T-cell (primary cell): Measurements from ENCODE around the gene SPOCK1. TPM values are rescaled to one million over a fixed set of nuclear protein-coding genes. Genes with fewer than 3 reads are reported as not detected.

ENCODE experiments used
- ATAC-seq, 4 experiments: fragments of 200-7000 bp in 3 of 4; fragments of 150-1000 bp in 1 of 4; cut with Tn5 transposase; replicated peaks in 1 of 4; 1 replicate in 3 of 4; 2 replicates in 1 of 4; pipeline ENCODE4 v1.10.0; 2021; ENCODE audit warnings: moderate library complexity in 3 of 4, mild to moderate bottlenecking in 2 of 4, moderate number of reproducible peaks in 1 of 4
- CTCF ChIA-PET, 2 donors: fragments of 300-600 bp; sonication (Branson Sonifier 250); formaldehyde crosslinking; loops; one replicate each; lab custom pipeline; 2022; ENCODE audit warnings: antibody characterized with exemption in 2 of 2; lab: Charles Lee
- POLR2A ChIA-PET, 2 donors: fragments of 300-600 bp; sonication (Branson Sonifier 250); formaldehyde crosslinking; loops; one replicate each; lab custom pipeline; 2022; ENCODE audit warnings: antibody characterized with exemption in 2 of 2; lab: Charles Lee
- DNase-seq, 35 experiments: peaks; one replicate each; pipeline versions ENCODE4 v3.0.0 to v3.0.0-alpha.2; 2013 to 2023
- H3K27ac ChIP-seq: one replicate; pipeline ENCODE4 v1.5.1; 2013; ENCODE audit warnings: low read length
- H3K27me3 ChIP-seq, 2 experiments: replicated peaks in 1 of 2; 1 replicate in 1 of 2; 2 replicates in 1 of 2; pipeline versions ENCODE4 v1.6.1 to v1.7.0; 2013; ENCODE audit warnings: low read length in 1 of 2, mixed read lengths in 1 of 2; ENCODE audit not compliant: control insufficient read depth in 2 of 2, insufficient read depth in 2 of 2; ENCODE audit errors: extremely low read depth in 1 of 2
- H3K36me3 ChIP-seq, 2 donors: 1 replicate in 1 of 2; 2 replicates in 1 of 2; pipeline versions ENCODE4 v1.6.1 to v1.7.0; 2013; ENCODE audit warnings: low read length in 1 of 2; ENCODE audit not compliant: control insufficient read depth in 2 of 2, insufficient read depth in 1 of 2; ENCODE audit errors: extremely low read depth in 1 of 2
- H3K4me1 ChIP-seq, 2 experiments: 1 replicate in 1 of 2; 2 replicates in 1 of 2; pipeline versions ENCODE4 v1.6.1 to v1.7.0; 2013; ENCODE audit warnings: low read length in 2 of 2, mixed read lengths in 1 of 2; ENCODE audit not compliant: insufficient read depth in 2 of 2, control insufficient read depth in 1 of 2; ENCODE audit errors: extremely low read depth in 1 of 2
- H3K4me3 ChIP-seq, 2 donors: 1 replicate in 1 of 2; 2 replicates in 1 of 2; pipeline versions ENCODE4 v1.5.1 to v1.7.0; 2013; ENCODE audit warnings: mild to moderate bottlenecking in 2 of 2, low read length in 1 of 2, moderate library complexity in 1 of 2; ENCODE audit not compliant: control insufficient read depth in 1 of 2; ENCODE audit errors: extremely low read depth in 1 of 2
- H3K9me3 ChIP-seq: 2 replicates; pipeline ENCODE4 v1.7.0; 2013
- H3K27ac Mint-ChIP-seq, 2 donors: one replicate each; pipeline ENCODE4 v1.8.0; 2020 to 2021; ENCODE audit warnings: mild to moderate bottlenecking in 2 of 2, mixed read lengths in 2 of 2
- H3K27me3 Mint-ChIP-seq, 2 donors: one replicate each; pipeline ENCODE4 v1.8.0; 2021 to 2022; ENCODE audit warnings: mixed read lengths in 2 of 2
- H3K36me3 Mint-ChIP-seq: one replicate; pipeline ENCODE4 v1.8.0; 2021; ENCODE audit warnings: mixed read lengths
- H3K4me1 Mint-ChIP-seq, 3 donors: one replicate each; pipeline ENCODE4 v1.8.0; 2020 to 2022; ENCODE audit warnings: mixed read lengths in 3 of 3, mild to moderate bottlenecking in 1 of 3
- H3K4me3 Mint-ChIP-seq, 3 donors: one replicate each; pipeline ENCODE4 v1.8.0; 2020 to 2022; ENCODE audit warnings: mild to moderate bottlenecking in 3 of 3, mixed read lengths in 3 of 3, moderate library complexity in 3 of 3
- H3K9me3 Mint-ChIP-seq, 3 donors: one replicate each; pipeline ENCODE4 v1.8.0; 2020 to 2022; ENCODE audit warnings: mixed read lengths in 3 of 3
- WGBS: methylation state at CpG from one replicate; pipeline ENCODE4 v1.1.5; 2013; ENCODE audit warnings: missing lambda C conversion rate; ENCODE audit not compliant: insufficient coverage; 5-methylcytosine and 5-hydroxymethylcytosine counted together
- total RNA-seq, 35 experiments: library from RNA in 6 of 35; stranded (reverse) in 6 of 35; fragments of 120-200 nt in 1 of 35; gene quantifications; one replicate each; pipeline versions ENCODE4 v1.2.1 to v1.2.4 and lab custom pipeline; 2013 to 2026

Gene SPOCK1
- total RNA-seq, 5 donors from 2014 or later (not counting 1 experiment from before 2014, with no cell fraction given), result 0.57 TPM; not detected in 4

DNA sequence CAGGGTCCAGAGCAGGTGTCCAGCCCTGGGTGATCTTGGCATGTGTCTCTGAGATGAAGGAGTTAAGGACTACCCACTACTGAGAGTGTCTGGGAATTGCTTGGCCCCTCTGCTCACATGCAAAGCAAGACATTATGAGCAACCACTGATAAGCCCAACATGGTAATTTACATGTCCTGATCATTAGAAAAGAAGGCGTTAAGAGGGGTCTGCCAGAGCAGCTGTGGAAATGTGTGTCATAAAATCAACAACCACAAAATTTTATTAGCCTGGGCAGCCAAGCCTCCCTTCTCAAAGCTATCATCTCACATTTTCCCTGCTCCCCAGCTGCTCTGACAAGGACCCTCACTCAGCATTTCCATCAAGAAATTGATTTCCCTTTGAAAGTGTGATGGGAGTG lies 351.0 kb downstream of the SPOCK1 start:
- Mint-ChIP-seq H3K27me3 (peaks cover 7 to 10% of the 10 kb centered on the region in 2 donors), H3K4me1 (no peaks in the 10 kb centered on the region), H3K27ac (no peak overlapping the region), H3K36me3 (no peaks in the 10 kb centered on the region), H3K9me3 (peaks cover 0 to 4% (median 0%) of the 10 kb centered on the region in 3 donors), H3K4me3 (no peak overlapping the region)
- WGBS, result no CpG with 5 or more reads among the region's 1 CpG
- no peaks in the 10 kb centered on the region for H3K4me1 ChIP-seq
- no peak overlapping the region for H3K4me3 ChIP-seq
- H3K27me3 ChIP-seq, result peaks cover 0 to 2% of the 10 kb centered on the region in 2 experiments
- no peaks in the 10 kb centered on the region for H3K36me3 ChIP-seq
- ATAC-seq (no peak), DNase-seq (no peak)
- no peak overlapping the region for H3K27ac ChIP-seq
- no peaks in the 10 kb centered on the region for H3K9me3 ChIP-seq
- CTCF ChIA-PET, result interaction anchor here in 1 of 2 donors (0.6 kb wide), 1 partner anchor 375 kb away, joined by 3 read pairs; no protein-coding TSS in a partner anchor
- POLR2A ChIA-PET, result no interaction called here

DNA sequence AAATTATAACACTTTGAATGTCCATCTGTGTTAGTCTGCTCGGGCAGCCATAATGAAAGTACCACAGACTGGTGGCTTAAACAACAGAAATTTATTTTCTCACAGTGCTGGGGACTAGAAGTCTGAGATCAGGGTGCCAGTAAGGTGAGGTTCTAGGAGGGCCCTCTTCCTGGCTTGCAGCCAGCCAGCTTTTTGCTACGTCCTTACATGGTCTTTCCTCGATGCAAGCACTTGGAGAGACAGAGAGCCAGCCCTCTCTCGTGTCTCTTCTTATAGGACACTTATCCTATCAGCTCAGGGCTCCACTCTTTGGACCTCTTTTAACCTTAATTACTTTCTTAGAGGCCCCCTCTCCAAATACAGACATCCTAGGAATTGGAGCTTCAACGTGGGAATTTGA lies 351.8 kb downstream of the SPOCK1 start:
- 83% methylated on average over 2 of the region's 5 CpGs for WGBS
- H3K9me3 ChIP-seq, result no peaks in the 10 kb centered on the region
- H3K27me3 ChIP-seq, result peaks cover 0 to 2% of the 10 kb centered on the region in 2 experiments
- H3K27ac ChIP-seq, result no peak overlapping the region
- no peak overlapping the region for H3K4me3 Mint-ChIP-seq
- H3K9me3 Mint-ChIP-seq, result peaks cover 0 to 4% (median 0%) of the 10 kb centered on the region in 3 donors
- no peaks in the 10 kb centered on the region for H3K36me3 ChIP-seq
- no peak overlapping the region for H3K27ac Mint-ChIP-seq
- no peaks in the 10 kb centered on the region for H3K36me3 Mint-ChIP-seq
- H3K4me1 Mint-ChIP-seq, result no peaks in the 10 kb centered on the region
- DNase-seq, result no peak
- POLR2A ChIA-PET, result no interaction called here
- no peaks in the 10 kb centered on the region for H3K4me1 ChIP-seq
- peaks cover 7% of the 10 kb centered on the region in 2 donors for H3K27me3 Mint-ChIP-seq
- CTCF ChIA-PET, result no interaction called here
- no peak overlapping the region for H3K4me3 ChIP-seq
- ATAC-seq, result no peak

DNA sequence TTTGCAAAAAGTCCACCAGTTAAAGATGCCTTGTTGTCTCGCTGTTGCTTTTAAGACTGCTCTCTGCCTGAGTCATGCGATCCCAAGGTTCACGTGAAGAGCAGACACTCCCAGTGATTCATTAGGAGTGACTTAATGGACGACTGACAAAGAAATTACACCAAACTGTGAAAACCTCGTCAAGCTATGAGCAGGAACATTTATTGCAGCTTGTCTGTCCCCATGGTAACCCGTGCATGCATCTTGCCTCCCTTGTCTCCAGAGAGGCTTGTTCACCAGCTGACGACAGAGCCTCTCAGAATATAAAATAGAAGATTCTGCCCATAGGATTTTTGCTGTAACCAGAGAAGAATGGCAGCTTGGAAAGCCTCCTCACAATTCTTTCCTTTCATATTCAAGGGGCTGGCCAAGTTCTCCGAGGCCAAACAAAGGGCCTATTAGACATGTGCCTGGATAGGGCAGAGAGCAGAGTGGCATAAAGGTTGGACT lies 352.7 kb downstream of the SPOCK1 start:
- no peaks in the 10 kb centered on the region for H3K9me3 ChIP-seq
- no peak overlapping the region for H3K4me3 ChIP-seq
- Mint-ChIP-seq H3K27ac (no peak overlapping the region), H3K27me3 (peaks cover 7% of the 10 kb centered on the region in 2 donors), H3K4me1 (no peaks in the 10 kb centered on the region), H3K4me3 (no peak overlapping the region), H3K9me3 (no peaks in the 10 kb centered on the region), H3K36me3 (no peaks in the 10 kb centered on the region)
- no peak overlapping the region for H3K27ac ChIP-seq
- POLR2A ChIA-PET, result no interaction called here
- no peaks in the 10 kb centered on the region for H3K36me3 ChIP-seq
- no peaks in the 10 kb centered on the region for H3K4me1 ChIP-seq
- 65% methylated on average over 6 of the region's 8 CpGs for WGBS
- CTCF ChIA-PET, result no interaction called here
- peaks cover 0 to 2% of the 10 kb centered on the region in 2 experiments for H3K27me3 ChIP-seq
- ATAC-seq (no peak), DNase-seq (no peak)

DNA sequence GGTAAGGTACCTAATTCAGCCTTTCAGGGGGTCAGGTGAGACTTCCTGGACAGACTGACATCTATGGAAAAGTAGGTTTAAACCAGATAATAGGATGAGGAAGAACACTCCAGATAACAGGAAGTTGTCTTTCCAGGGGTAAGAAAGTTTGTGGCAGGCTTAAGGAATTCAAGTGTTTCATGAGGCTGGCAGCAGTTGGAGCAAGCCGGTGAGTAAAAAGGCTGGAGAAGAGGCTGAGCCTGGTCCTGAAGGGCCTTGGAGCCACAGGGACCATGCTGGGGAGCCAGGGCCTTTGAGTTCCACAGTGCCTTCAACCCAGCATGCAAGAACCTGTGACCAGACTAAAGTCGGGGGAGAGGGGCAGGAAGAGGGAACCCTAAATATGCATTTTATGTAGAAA lies 353.4 kb downstream of the SPOCK1 start:
- H3K4me3 Mint-ChIP-seq, result no peak overlapping the region
- Histone ChIP-seq H3K27me3 (peaks cover 0 to 2% of the 10 kb centered on the region in 2 experiments), H3K27ac (no peak overlapping the region), H3K36me3 (no peaks in the 10 kb centered on the region), H3K4me3 (no peak overlapping the region), H3K4me1 (no peaks in the 10 kb centered on the region), H3K9me3 (no peaks in the 10 kb centered on the region)
- H3K36me3 Mint-ChIP-seq, result no peaks in the 10 kb centered on the region
- ChIA-PET CTCF (no interaction called here), POLR2A (no interaction called here)
- no peaks in the 10 kb centered on the region for H3K9me3 Mint-ChIP-seq
- DNase-seq, result no peak
- peaks cover 7% of the 10 kb centered on the region in 2 donors for H3K27me3 Mint-ChIP-seq
- H3K4me1 Mint-ChIP-seq, result no peaks in the 10 kb centered on the region
- ATAC-seq, result no peak
- no peak overlapping the region for H3K27ac Mint-ChIP-seq
- 100% methylated on average over 1 of the region's 2 CpGs for WGBS

DNA sequence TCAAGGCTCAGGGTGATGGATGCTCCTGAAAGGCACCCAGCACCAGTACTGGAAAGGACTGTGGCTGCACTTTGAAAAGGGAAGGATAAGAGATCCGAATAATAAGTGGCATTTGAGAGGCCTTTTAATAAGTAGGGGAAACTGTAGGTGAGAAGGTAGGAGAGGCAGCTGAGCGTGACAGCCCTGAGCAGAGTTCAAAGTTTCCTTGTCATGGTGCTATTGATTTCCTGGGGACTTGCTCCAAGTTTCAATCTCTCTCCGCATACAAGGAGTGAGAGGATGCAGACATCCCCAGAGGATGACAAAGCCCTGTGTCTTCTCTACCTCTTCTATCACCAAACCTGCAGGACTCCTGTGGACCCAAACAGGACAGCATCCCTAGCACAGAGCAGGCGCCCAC lies 354.5 kb downstream of the SPOCK1 start:
- Mint-ChIP-seq H3K4me3 (no peak overlapping the region), H3K4me1 (no peaks in the 10 kb centered on the region), H3K36me3 (no peaks in the 10 kb centered on the region), H3K27me3 (peaks cover 7% of the 10 kb centered on the region in 2 donors), H3K9me3 (no peaks in the 10 kb centered on the region), H3K27ac (no peak overlapping the region)
- 68% methylated on average over 3 of the region's 4 CpGs for WGBS
- no peak overlapping the region for H3K4me3 ChIP-seq
- ChIA-PET CTCF (no interaction called here), POLR2A (no interaction called here)
- H3K27me3 ChIP-seq, result peaks cover 0 to 2% of the 10 kb centered on the region in 2 experiments
- H3K36me3 ChIP-seq, result no peaks in the 10 kb centered on the region
- DNase-seq (no peak), ATAC-seq (no peak)
- no peaks in the 10 kb centered on the region for H3K9me3 ChIP-seq
- no peak overlapping the region for H3K27ac ChIP-seq
- no peaks in the 10 kb centered on the region for H3K4me1 ChIP-seq

DNA sequence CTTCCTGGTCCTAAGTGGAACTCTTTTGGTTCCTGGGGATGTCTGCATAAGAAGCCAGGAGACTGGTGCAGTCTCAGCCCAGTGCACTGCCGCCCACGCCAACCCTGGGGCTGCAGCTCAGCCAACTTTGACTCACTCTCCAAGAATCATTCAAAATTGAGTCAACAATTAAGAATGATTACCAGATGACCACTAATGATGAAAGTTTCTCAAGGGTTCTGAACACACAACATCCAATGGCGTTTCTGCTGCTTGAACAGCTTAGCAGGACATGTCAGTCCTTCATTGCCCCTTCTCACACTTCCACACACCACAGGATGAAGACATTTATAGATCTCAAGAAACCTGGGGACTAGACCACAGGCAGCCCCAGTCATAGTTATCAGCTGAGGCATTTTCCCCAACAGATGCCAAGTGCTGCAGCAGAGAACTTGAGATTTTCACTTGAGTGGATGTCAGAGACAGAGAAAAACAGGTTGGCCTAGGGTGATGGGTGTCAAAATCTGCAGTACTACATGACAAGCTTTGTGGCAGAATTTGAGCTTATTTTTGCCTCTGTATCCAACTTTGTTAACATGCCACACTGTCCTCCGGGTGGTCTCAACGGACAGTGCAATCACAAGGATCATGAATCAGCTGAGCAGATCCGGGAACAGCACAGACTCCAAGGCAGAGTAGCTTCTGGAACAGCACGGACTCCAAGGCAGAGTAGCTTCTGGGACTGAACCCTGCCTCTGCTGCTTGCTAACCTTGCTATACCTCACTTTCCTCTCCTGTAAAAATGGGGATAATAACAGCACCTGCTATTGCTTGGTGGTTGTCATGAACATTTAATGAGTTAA lies 356.1 kb downstream of the SPOCK1 start:
- H3K27me3 Mint-ChIP-seq, result peaks cover 1 to 3% of the 10 kb centered on the region in 2 donors
- no peak overlapping the region for H3K4me3 Mint-ChIP-seq
- H3K4me1 Mint-ChIP-seq, result no peaks in the 10 kb centered on the region
- no peak overlapping the region for H3K27ac ChIP-seq
- no peaks in the 10 kb centered on the region for H3K9me3 ChIP-seq
- H3K36me3 Mint-ChIP-seq, result no peaks in the 10 kb centered on the region
- no peak for DNase-seq
- H3K27me3 ChIP-seq, result peaks cover 0 to 2% of the 10 kb centered on the region in 2 experiments
- H3K9me3 Mint-ChIP-seq, result no peaks in the 10 kb centered on the region
- no peaks in the 10 kb centered on the region for H3K4me1 ChIP-seq
- WGBS, result 72% methylated on average over 7 of the region's 7 CpGs
- no peaks in the 10 kb centered on the region for H3K36me3 ChIP-seq
- ChIA-PET CTCF (no interaction called here), POLR2A (no interaction called here)
- no peak for ATAC-seq
- no peak overlapping the region for H3K27ac Mint-ChIP-seq
- H3K4me3 ChIP-seq, result no peak overlapping the region
